Articular chondrocyte of knee joint (primary cell): Measurements from ENCODE around the gene FAM200C. TPM values are rescaled to one million over a fixed set of nuclear protein-coding genes. Genes with fewer than 3 reads are reported as not detected.

Experiments
- total RNA-seq: library from RNA; depleted of rRNA; stranded (reverse); fragments of >200 nt; gene quantifications from 2 replicates; pipeline ENCODE4 v1.2.3, GENCODE V29; 2012

FAM200C gene
- 4.6 and 5.1 TPM in 2 replicates for total RNA-seq

GRCh38 chr5:160399402-160400353 is at the start of gene FAM200C:
FAM200C (minus strand) TSS chr5:160400054; CDS start chr5:160395490, 4,564 bp downstream.

GRCh38 chr5:160421625-160422258 is 21.9 kb upstream of the FAM200C start, which contains the start of gene PTTG1:
PTTG1 (plus strand) TSS chr5:160421855; CDS start chr5:160422313, 458 bp downstream.

GRCh38 chr5:160418561-160419457 is 19.0 kb upstream of the FAM200C start, which contains the start of gene SLU7:
SLU7 (minus strand) TSS chr5:160419081; CDS start chr5:160415294, 3,787 bp downstream.

GRCh38 chr5:160369990-160370712 is 29.7 kb downstream of the FAM200C start, which contains the start of gene C1QTNF2:
C1QTNF2 (minus strand) TSS chr5:160370626; CDS start chr5:160355011, 15,615 bp downstream.

Other genes starting within 250 kb of the FAM200C start
- gene FABP6, start 170.5 kb downstream of the FAM200C start, total RNA-seq: not detected in 2 replicates
- 0.13 and 0.43 TPM in 2 replicates for gene CCNJL, start 87.5 kb downstream of the FAM200C start, total RNA-seq
- 1.4 and 1.8 TPM in 2 replicates for gene C1QTNF2, start 29.4 kb downstream of the FAM200C start, total RNA-seq
- 73.8 and 86.0 TPM in 2 replicates for gene SLU7, start 19.0 kb upstream of the FAM200C start, total RNA-seq
- gene PTTG1, start 21.8 kb upstream of the FAM200C start, total RNA-seq: 92.4 and 111 TPM in 2 replicates